ENCODE results near the gene PDCD6IP.
"Not testable (repeated sequence)": the region's sequence is repeated elsewhere in the genome, so short reads cannot be mapped to it uniquely, and the experiment has no call there.

PDCD6IP gene

GRCh38 chr3:33857701-33858100 lies 59.3 kb downstream of the PDCD6IP start:
- DNase-seq: not testable (repeated sequence)

- DNase-seq: no peak
Observed at GRCh38 chr3:33858131-33858530, 59.7 kb downstream of the PDCD6IP start.

GRCh38 chr3:33860373-33861050 lies 62.1 kb downstream of the PDCD6IP start:
- DNase-seq: no peak

GRCh38 chr3:33865133-33865532 lies 66.7 kb downstream of the PDCD6IP start:
- DNase-seq: no peak

- no peak for DNase-seq
Observed at GRCh38 chr3:33868309-33868708, 69.9 kb downstream of the PDCD6IP start.

GRCh38 chr3:33869977-33870376 lies 71.5 kb downstream of the PDCD6IP start:
- DNase-seq: no peak

GRCh38 chr3:33874815-33875214 lies 76.4 kb downstream of the PDCD6IP start:
- no peak for DNase-seq

- DNase-seq: no peak
Observed at GRCh38 chr3:33875680-33876079, 77.2 kb downstream of the PDCD6IP start.

- no peak for DNase-seq
Observed at GRCh38 chr3:33877187-33877586, 78.8 kb downstream of the PDCD6IP start.

GRCh38 chr3:33879540-33879939 lies 81.1 kb downstream of the PDCD6IP start:
- DNase-seq: no peak

- no peak for DNase-seq
Observed at GRCh38 chr3:33881156-33882064, 83.0 kb downstream of the PDCD6IP start.

GRCh38 chr3:33882296-33882695 lies 83.9 kb downstream of the PDCD6IP start:
- no peak for DNase-seq

- DNase-seq: no peak
Observed at GRCh38 chr3:33883538-33883950, 85.1 kb downstream of the PDCD6IP start.

GRCh38 chr3:33883951-33884561 lies 85.6 kb downstream of the PDCD6IP start:
- DNase-seq: no peak

GRCh38 chr3:33884701-33885100 lies 86.3 kb downstream of the PDCD6IP start:
- no peak for DNase-seq

GRCh38 chr3:33885496-33885895 lies 87.1 kb downstream of the PDCD6IP start:
- DNase-seq: no peak

- no peak for DNase-seq
Observed at GRCh38 chr3:33886015-33886414, 87.6 kb downstream of the PDCD6IP start.

GRCh38 chr3:33887478-33887877 lies 89.0 kb downstream of the PDCD6IP start:
- no peak for DNase-seq

GRCh38 chr3:33889394-33890039 lies 91.1 kb downstream of the PDCD6IP start:
- no peak for DNase-seq

GRCh38 chr3:33892655-33893054 lies 94.2 kb downstream of the PDCD6IP start:
- DNase-seq: no peak

GRCh38 chr3:33895658-33896057 lies 97.2 kb downstream of the PDCD6IP start:
- DNase-seq: no peak

GRCh38 chr3:33897306-33897705 lies 98.9 kb downstream of the PDCD6IP start:
- DNase-seq: no peak

- no peak for DNase-seq
Observed at GRCh38 chr3:33898901-33899300, 100.5 kb downstream of the PDCD6IP start.
